ENCODE data around the gene TSBP1. TPM values are rescaled to one million over a fixed set of nuclear protein-coding genes. Genes with fewer than 3 reads are reported as not detected.

Gene TSBP1
- total RNA-seq, 1 experiment from 2014 or later, result not detected

DNA sequence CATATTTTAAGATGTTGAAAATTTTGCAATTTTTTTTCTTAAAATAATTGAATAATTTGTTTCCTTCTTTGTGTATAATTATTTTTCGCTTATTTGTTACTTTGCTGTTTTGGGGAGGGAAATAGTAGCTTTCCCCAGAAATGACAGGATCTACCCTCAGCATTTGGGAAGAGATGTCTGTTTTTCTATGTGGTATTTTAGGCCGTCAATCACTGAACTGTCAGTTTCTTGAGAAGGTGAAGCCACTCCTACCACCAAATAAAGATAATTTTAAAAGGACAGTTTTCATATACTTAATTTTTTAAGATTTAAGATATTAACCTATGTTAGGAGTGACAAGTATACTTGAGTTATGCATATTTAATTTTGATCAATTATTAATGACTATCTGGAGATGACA lies 31.5 kb downstream of the TSBP1 start:
- ChIA-PET CTCF (interaction anchor here (0.6 to 0.7 kb wide), 3 partner anchors 26 to 1298 kb away, joined by 3 read pairs; no protein-coding TSS in a partner anchor), POLR2A (interaction anchor here (0.5 kb wide), 1 partner anchor 1068 kb away, joined by 3 read pairs; no protein-coding TSS in a partner anchor)
- Mint-ChIP-seq H3K4me1 (ENCODE audit: insufficient read depth, unreplicated experiment) (no peaks in the 10 kb centered on the region), H3K4me3 (ENCODE audit: unreplicated experiment) (no peak overlapping the region), H3K27ac (ENCODE audit: low read depth, unreplicated experiment) (no peak overlapping the region), H3K27me3 (ENCODE audit: insufficient read depth, unreplicated experiment) (peaks cover 93% of the 10 kb centered on the region), H3K9me3 (ENCODE audit: unreplicated experiment) (no peaks in the 10 kb centered on the region), H3K36me3 (ENCODE audit: insufficient read depth, unreplicated experiment) (no peaks in the 10 kb centered on the region)
- no peak for DNase-seq (ENCODE audit: unreplicated experiment)
- TF ChIP-seq, protein P1, sequence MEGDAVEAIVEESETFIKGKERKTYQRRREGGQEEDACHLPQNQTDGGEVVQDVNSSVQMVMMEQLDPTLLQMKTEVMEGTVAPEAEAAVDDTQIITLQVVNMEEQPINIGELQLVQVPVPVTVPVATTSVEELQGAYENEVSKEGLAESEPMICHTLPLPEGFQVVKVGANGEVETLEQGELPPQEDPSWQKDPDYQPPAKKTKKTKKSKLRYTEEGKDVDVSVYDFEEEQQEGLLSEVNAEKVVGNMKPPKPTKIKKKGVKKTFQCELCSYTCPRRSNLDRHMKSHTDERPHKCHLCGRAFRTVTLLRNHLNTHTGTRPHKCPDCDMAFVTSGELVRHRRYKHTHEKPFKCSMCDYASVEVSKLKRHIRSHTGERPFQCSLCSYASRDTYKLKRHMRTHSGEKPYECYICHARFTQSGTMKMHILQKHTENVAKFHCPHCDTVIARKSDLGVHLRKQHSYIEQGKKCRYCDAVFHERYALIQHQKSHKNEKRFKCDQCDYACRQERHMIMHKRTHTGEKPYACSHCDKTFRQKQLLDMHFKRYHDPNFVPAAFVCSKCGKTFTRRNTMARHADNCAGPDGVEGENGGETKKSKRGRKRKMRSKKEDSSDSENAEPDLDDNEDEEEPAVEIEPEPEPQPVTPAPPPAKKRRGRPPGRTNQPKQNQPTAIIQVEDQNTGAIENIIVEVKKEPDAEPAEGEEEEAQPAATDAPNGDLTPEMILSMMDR (IDR thresholded peaks at IDR 0.05; ENCODE audit: unreplicated experiment), result no peak
- intact Hi-C loops (cut with micrococcal nuclease), result no loop called here
- BruUV-seq (replicated peaks), result no TSS peak

DNA sequence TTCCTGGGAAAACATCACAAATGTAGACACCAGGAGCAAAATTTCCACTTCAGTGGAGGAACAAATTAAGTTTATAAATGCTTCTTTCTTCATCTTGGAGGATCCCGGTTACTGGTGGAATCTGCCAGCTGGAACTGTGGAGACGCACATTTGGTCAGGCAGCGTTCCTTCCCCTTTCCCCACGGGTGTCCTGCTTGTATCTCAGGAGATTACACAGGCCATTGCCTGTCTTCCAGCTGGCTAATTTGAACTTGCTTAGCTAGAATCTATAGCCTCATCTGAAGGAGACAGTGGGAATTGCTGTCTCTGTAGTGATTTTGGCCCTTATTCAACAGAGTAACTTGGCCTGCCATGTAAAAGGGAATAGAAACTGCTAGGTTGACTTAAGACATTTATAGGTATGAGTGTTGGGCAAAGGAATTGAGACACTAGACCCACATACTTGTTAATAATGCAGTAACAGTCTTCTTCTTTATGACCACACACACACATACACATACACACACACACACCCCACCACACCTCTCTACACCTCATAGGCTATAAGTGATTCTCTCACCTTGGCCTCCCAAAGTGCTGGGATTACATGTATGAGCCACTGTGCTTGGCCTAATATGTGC lies 34.4 kb downstream of the TSBP1 start:
- no peak overlapping the region for H3K4me3 Mint-ChIP-seq (ENCODE audit: unreplicated experiment)
- H3K4me1 Mint-ChIP-seq (ENCODE audit: insufficient read depth, unreplicated experiment), result no peaks in the 10 kb centered on the region
- intact Hi-C loops (cut with micrococcal nuclease), result no loop called here
- H3K27ac Mint-ChIP-seq (ENCODE audit: low read depth, unreplicated experiment), result no peak overlapping the region
- TF ChIP-seq, protein P1 (IDR thresholded peaks at IDR 0.05; ENCODE audit: unreplicated experiment), result no peak
- BruUV-seq (replicated peaks), result no TSS peak
- peaks cover 100% of the 10 kb centered on the region for H3K27me3 Mint-ChIP-seq (ENCODE audit: insufficient read depth, unreplicated experiment)
- no peaks in the 10 kb centered on the region for H3K9me3 Mint-ChIP-seq (ENCODE audit: unreplicated experiment)
- no peaks in the 10 kb centered on the region for H3K36me3 Mint-ChIP-seq (ENCODE audit: insufficient read depth, unreplicated experiment)
- ChIA-PET POLR2A (no interaction called here), CTCF (no interaction called here)
- DNase-seq (ENCODE audit: unreplicated experiment), result no peak

DNA sequence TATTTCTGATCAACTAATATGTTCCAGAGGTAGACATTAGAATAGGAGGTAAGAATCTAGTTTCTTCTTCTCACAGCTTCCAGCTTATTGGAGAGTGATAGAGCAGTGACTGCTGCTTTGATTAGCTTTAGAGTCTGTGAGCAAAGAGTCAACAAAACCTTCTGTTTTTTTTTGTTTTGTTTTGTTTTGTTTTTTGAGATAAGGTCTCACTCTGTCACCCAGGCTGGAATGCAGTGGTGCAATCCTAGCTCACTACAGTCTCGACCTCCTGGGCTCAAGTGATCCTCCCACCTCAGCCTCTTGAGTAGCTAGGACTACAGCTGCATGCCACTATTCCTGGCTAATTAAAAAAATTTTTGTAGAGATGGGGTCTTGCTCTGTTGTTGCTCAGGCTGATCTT lies 39.3 kb downstream of the TSBP1 start:
- H3K9me3 Mint-ChIP-seq (ENCODE audit: unreplicated experiment), result no peaks in the 10 kb centered on the region
- H3K36me3 Mint-ChIP-seq (ENCODE audit: insufficient read depth, unreplicated experiment), result no peaks in the 10 kb centered on the region
- no peak overlapping the region for H3K4me3 Mint-ChIP-seq (ENCODE audit: unreplicated experiment)
- peaks cover 85% of the 10 kb centered on the region for H3K27me3 Mint-ChIP-seq (ENCODE audit: insufficient read depth, unreplicated experiment)
- CTCF ChIA-PET, result no interaction called here
- BruUV-seq (replicated peaks), result no TSS peak
- DNase-seq (ENCODE audit: unreplicated experiment), result no peak
- TF ChIP-seq, protein P1 (IDR thresholded peaks at IDR 0.05; ENCODE audit: unreplicated experiment), result no peak
- no peak overlapping the region for H3K27ac Mint-ChIP-seq (ENCODE audit: low read depth, unreplicated experiment)
- intact Hi-C loops (cut with micrococcal nuclease), result no loop called here
- H3K4me1 Mint-ChIP-seq (ENCODE audit: insufficient read depth, unreplicated experiment), result no peaks in the 10 kb centered on the region
- POLR2A ChIA-PET, result no interaction called here

DNA sequence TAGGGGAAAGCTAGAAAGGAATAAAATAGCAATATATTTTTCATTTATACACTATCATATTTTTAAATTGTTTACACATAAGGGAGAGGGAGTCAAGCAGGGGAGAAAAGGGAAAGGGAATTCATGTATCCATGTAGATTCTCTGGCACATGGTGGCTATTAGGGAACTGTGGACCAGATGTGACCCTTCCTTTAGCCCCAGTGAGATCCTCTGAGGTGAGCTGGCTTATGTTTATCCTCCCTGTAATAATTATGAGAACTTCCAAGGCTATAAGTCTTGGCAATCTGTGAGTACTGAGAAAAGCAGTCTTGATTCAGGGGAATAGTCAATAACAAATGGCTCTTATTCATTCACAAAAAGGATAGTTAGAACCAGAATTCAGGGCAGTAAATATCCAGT lies 42.6 kb downstream of the TSBP1 start:
- ChIA-PET CTCF (interaction anchor here (1.5 kb wide), 1 partner anchor 134 kb away, joined by 3 read pairs; no protein-coding TSS in a partner anchor), POLR2A (no interaction called here)
- H3K4me3 Mint-ChIP-seq (ENCODE audit: unreplicated experiment), result no peak overlapping the region
- H3K27me3 Mint-ChIP-seq (ENCODE audit: insufficient read depth, unreplicated experiment), result peaks cover 85% of the 10 kb centered on the region
- no peaks in the 10 kb centered on the region for H3K36me3 Mint-ChIP-seq (ENCODE audit: insufficient read depth, unreplicated experiment)
- no TSS peak for BruUV-seq (replicated peaks)
- H3K27ac Mint-ChIP-seq (ENCODE audit: low read depth, unreplicated experiment), result no peak overlapping the region
- TF ChIP-seq, protein P1 (IDR thresholded peaks at IDR 0.05; ENCODE audit: unreplicated experiment), result no peak
- DNase-seq (ENCODE audit: unreplicated experiment), result no peak
- intact Hi-C loops (cut with micrococcal nuclease), result no loop called here
- H3K4me1 Mint-ChIP-seq (ENCODE audit: insufficient read depth, unreplicated experiment), result no peaks in the 10 kb centered on the region
- no peaks in the 10 kb centered on the region for H3K9me3 Mint-ChIP-seq (ENCODE audit: unreplicated experiment)

Data from MCF 10A (cell line).